K562 (cell line): Measurements from ENCODE around the gene ERRFI1. TPM values are rescaled to one million over a fixed set of nuclear protein-coding genes. Genes with fewer than 3 reads are reported as not detected.

ENCODE experiments used
- ATF7 ChIP-seq: fragments of 450-650 bp; IDR thresholded peaks from 2 replicates; pipeline ENCODE4 v1.7.1; 2014; ENCODE audit warnings: mild to moderate bottlenecking, moderate library complexity
- E4F1 ChIP-seq: fragments of 250-450 bp; sonication (Bioruptor Pico); IDR thresholded peaks from 2 replicates; pipeline ENCODE4 v1.5.0; 2021; ENCODE audit warnings: mild to moderate bottlenecking, borderline replicate concordance
- GABPB1 ChIP-seq: sonication (generic); formaldehyde crosslinking; IDR thresholded peaks from 2 replicates; pipeline ENCODE4 v1.8.0; 2022; ENCODE audit warnings: mild to moderate bottlenecking, missing genetic modification reagents
- MAZ ChIP-seq, 2 experiments: fragments of 450-650 bp in 1 of 2; sonication (generic) in 1 of 2; formaldehyde crosslinking; IDR thresholded peaks in 1 of 2; conservative IDR thresholded peaks in 1 of 2; 2 replicates each; pipeline versions ENCODE4 v1.4.0 to v1.5.0; 2020; ENCODE audit warnings: mild to moderate bottlenecking in 1 of 2, missing genetic modification reagents in 1 of 2
- NFYB ChIP-seq: IDR thresholded peaks from 2 replicates; pipeline ENCODE4 v1.6.1; 2011; ENCODE audit warnings: mild to moderate bottlenecking, moderate library complexity; ENCODE audit not compliant: insufficient read length; ENCODE audit errors: extremely low read depth
- PCBP2 ChIP-seq: fragments of 200-400 bp; formaldehyde crosslinking; IDR thresholded peaks from 2 replicates; pipeline ENCODE4 v1.6.1; 2018; ENCODE audit warnings: low read length, low read depth, mild to moderate bottlenecking, moderate library complexity; ENCODE audit not compliant: poor library complexity, severe bottlenecking
- POLR2AphosphoS2 ChIP-seq: IDR thresholded peaks from 2 replicates; pipeline ENCODE4 v1.6.1; 2012; ENCODE audit warnings: low read length, improper control_type of control experiment
- PTBP1 ChIP-seq: fragments of 200-400 bp; formaldehyde crosslinking; IDR thresholded peaks from 2 replicates; pipeline ENCODE4 v1.6.1; 2017; ENCODE audit warnings: low read depth, low read length
- RCOR1 ChIP-seq, 2 experiments: IDR thresholded peaks; 2 replicates each; pipeline ENCODE4 v1.6.1; 2012; ENCODE audit warnings: low read depth in 2 of 2, low read length in 2 of 2, borderline replicate concordance in 1 of 2, improper control_type of control experiment in 1 of 2
- SRSF7 ChIP-seq: fragments of 200-400 bp; formaldehyde crosslinking; optimal IDR thresholded peaks from 2 replicates; pipeline ENCODE3; 2017; ENCODE audit warnings: mild to moderate bottlenecking, low read depth, low read length
- STAG1 ChIP-seq: sonication (generic); formaldehyde crosslinking; IDR thresholded peaks from 2 replicates; pipeline ENCODE4 v1.5.0; 2020; ENCODE audit warnings: missing genetic modification reagents, borderline replicate concordance
- TBP ChIP-seq: optimal IDR thresholded peaks from 2 replicates; pipeline ENCODE3; 2011; ENCODE audit warnings: low read depth, low read length, improper control_type of control experiment
- ZNF224 ChIP-seq: sonication (generic); formaldehyde crosslinking; IDR thresholded peaks from 2 replicates; pipeline ENCODE4 v1.8.0; 2022; ENCODE audit warnings: mild to moderate bottlenecking, missing genetic modification reagents
- ZNF282 ChIP-seq: sonication (generic); formaldehyde crosslinking; IDR thresholded peaks from 2 replicates; pipeline ENCODE4 v1.8.1; 2023; ENCODE audit warnings: missing genetic modification reagents
- polyA plus RNA-seq, 8 experiments: library from polyadenylated mRNA; depleted of rRNA in 4 of 8; stranded (reverse) in 5 of 8; unstranded in 3 of 8; fragments of >200 nt; fragmentation: Nextera tagmentation in 2 of 8; fragmentation: Illumina TruSeq in 1 of 8; extraction: Ambion mirVana in 2 of 8; extraction: Trizol in 1 of 8; gene quantifications; 2 replicates each; pipeline versions ENCODE4 v1.2.1 to v1.2.3, GENCODE V29; 2011 to 2014; ENCODE audit warnings: inconsistent platforms in 1 of 8, missing spikeins in 1 of 8
- total RNA-seq, 7 experiments: library from RNA; depleted of rRNA in 6 of 7; stranded (reverse); fragments of >200 nt in 6 of 7; fragmentation: Illumina TruSeq in 2 of 7; extraction: Trizol in 2 of 7; gene quantifications; 2 replicates each; pipeline versions ENCODE4 v1.2.1 to v1.2.3, GENCODE V29; 2011 to 2021; ENCODE audit warnings: low replicate concordance in 1 of 7
- TF ChIP-seq, protein P1 (sequence below), 2 experiments: fragments of 450-650 bp in 1 of 2; sonication (generic) in 1 of 2; formaldehyde crosslinking in 1 of 2; IDR thresholded peaks; 2 replicates each; pipeline versions ENCODE4 v1.7.1 to v1.9.0; 2016 to 2022; ENCODE audit warnings: inconsistent platforms in 1 of 2, mild to moderate bottlenecking in 1 of 2, missing genetic modification reagents in 1 of 2

Gene ERRFI1
- total and polyA plus RNA-seq, 9 of the 15 experiments (the other 6 are each of a cell fraction or from before 2014, with no cell fraction given), result 0.67 to 4.4 (median 1.1) TPM

GRCh38 chr1:8026153-8026975 lies at the start of gene ERRFI1 (continued):
- TF ChIP-seq, protein P1, sequence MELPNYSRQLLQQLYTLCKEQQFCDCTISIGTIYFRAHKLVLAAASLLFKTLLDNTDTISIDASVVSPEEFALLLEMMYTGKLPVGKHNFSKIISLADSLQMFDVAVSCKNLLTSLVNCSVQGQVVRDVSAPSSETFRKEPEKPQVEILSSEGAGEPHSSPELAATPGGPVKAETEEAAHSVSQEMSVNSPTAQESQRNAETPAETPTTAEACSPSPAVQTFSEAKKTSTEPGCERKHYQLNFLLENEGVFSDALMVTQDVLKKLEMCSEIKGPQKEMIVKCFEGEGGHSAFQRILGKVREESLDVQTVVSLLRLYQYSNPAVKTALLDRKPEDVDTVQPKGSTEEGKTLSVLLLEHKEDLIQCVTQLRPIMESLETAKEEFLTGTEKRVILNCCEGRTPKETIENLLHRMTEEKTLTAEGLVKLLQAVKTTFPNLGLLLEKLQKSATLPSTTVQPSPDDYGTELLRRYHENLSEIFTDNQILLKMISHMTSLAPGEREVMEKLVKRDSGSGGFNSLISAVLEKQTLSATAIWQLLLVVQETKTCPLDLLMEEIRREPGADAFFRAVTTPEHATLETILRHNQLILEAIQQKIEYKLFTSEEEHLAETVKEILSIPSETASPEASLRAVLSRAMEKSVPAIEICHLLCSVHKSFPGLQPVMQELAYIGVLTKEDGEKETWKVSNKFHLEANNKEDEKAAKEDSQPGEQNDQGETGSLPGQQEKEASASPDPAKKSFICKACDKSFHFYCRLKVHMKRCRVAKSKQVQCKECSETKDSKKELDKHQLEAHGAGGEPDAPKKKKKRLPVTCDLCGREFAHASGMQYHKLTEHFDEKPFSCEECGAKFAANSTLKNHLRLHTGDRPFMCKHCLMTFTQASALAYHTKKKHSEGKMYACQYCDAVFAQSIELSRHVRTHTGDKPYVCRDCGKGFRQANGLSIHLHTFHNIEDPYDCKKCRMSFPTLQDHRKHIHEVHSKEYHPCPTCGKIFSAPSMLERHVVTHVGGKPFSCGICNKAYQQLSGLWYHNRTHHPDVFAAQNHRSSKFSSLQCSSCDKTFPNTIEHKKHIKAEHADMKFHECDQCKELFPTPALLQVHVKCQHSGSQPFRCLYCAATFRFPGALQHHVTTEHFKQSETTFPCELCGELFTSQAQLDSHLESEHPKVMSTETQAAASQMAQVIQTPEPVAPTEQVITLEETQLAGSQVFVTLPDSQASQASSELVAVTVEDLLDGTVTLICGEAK (IDR thresholded peaks at IDR 0.05), result 0 out of 2 replicates have a peak, but pooled peaks have one; percentile 17
- TF ChIP-seq, protein P1 (CRISPR knock-in tag; IDR thresholded peaks at IDR 0.05), result 0 out of 2 replicates have a peak, but pooled peaks have one; percentile 55
- TF ChIP-seq STAG1 (CRISPR knock-in tag) (peak; percentile 55; the same call in 1 of the 2 replicates), MAZ (CRISPR knock-in tag; conservative IDR thresholded peaks at IDR 0.05 in 1 of 2, IDR thresholded peaks at IDR 0.05 in 1 of 2) (peak; percentile 54 to 62; a peak in 1 of 4 replicates), PCBP2 (no peak), RCOR1 (IDR thresholded peaks at IDR 0.05; ENCODE audit: borderline replicate concordance in 1 of 2, low read depth in 2 of 2, low read length in 2 of 2) (peak in 1 of 2 experiments; percentile 42; a peak in 1 of 4 replicates), SRSF7 (no peak), NFYB (peak; percentile 81), PTBP1 (0 out of 2 replicates have a peak, but pooled peaks have one; percentile 39), POLR2AphosphoS2 (no peak), E4F1 (CRISPR knock-in tag) (0 out of 2 replicates have a peak, but pooled peaks have one; percentile 25), TBP (peak; percentile 93), ZNF282 (peak; percentile 94; the same call in 1 of the 2 replicates), ZNF224 (CRISPR knock-in tag) (peak; percentile 94), ATF7 (peak; percentile 78), GABPB1 (CRISPR knock-in tag) (peak; percentile 72)
